Neural cell (in vitro differentiated cells): ENCODE results near the gene SOCS7. TPM values are rescaled to one million over a fixed set of nuclear protein-coding genes. Genes with fewer than 3 reads are reported as not detected.

ENCODE experiments used
- H2AFZ ChIP-seq: fragments of 200-600, 300-800 bp; sonication (generic), shearing (Covaris generic); 2 replicates; pipeline ENCODE4 v1.6.0; 2014; ENCODE audit warnings: low read depth, mild to moderate bottlenecking, antibody characterized with exemption, low read length, moderate library complexity
- H3F3A ChIP-seq: fragments of 200-600 bp; shearing (Covaris generic); 2 replicates; pipeline ENCODE4 v1.6.1; 2016; ENCODE audit warnings: mild to moderate bottlenecking, moderate library complexity, mixed read lengths, antibody characterized with exemption, low read length; ENCODE audit not compliant: insufficient read depth, poor library complexity, severe bottlenecking
- H3K27ac ChIP-seq: fragments of 200-600, 300-800 bp; sonication (generic), shearing (Covaris generic); 2 replicates; pipeline ENCODE4 v1.5.1; 2014; ENCODE audit warnings: mild to moderate bottlenecking, low read length, moderate library complexity
- H3K27me3 ChIP-seq: fragments of 300-800, 200-600 bp; sonication (generic), shearing (Covaris generic); 2 replicates; pipeline ENCODE4 v1.6.0; 2014; ENCODE audit warnings: mild to moderate bottlenecking, low read depth, low read length, moderate library complexity; ENCODE audit not compliant: insufficient read depth
- H3K36me3 ChIP-seq: fragments of 300-800, 200-600 bp; sonication (generic), shearing (Covaris generic); 2 replicates; pipeline ENCODE4 v1.5.1; 2014; ENCODE audit warnings: mild to moderate bottlenecking, antibody characterized with exemption, low read length, moderate library complexity; ENCODE audit not compliant: insufficient read depth
- H3K4me2 ChIP-seq: fragments of 300-800, 200-600 bp; sonication (generic), shearing (Covaris generic); 2 replicates; pipeline ENCODE4 v1.6.0; 2014; ENCODE audit warnings: mild to moderate bottlenecking, low read length
- H3K4me3 ChIP-seq: fragments of 300-800, 200-600 bp; sonication (generic), shearing (Covaris generic); 2 replicates; pipeline ENCODE4 v1.5.1; 2014; ENCODE audit warnings: mild to moderate bottlenecking, low read length, moderate library complexity
- H3K79me2 ChIP-seq: fragments of 200-600 bp; shearing (Covaris generic); replicated peaks from 2 replicates; pipeline ENCODE4 v1.6.0; 2014; ENCODE audit warnings: mild to moderate bottlenecking, low read length, moderate library complexity; ENCODE audit not compliant: insufficient read depth
- H3K9ac ChIP-seq: fragments of 300-800, 200-600 bp; sonication (generic), shearing (Covaris generic); 2 replicates; pipeline ENCODE4 v1.6.1; 2016; ENCODE audit warnings: mild to moderate bottlenecking, low read length, mixed read lengths
- H3K9me2 ChIP-seq: fragments of 200-600 bp; shearing (Covaris generic); 2 replicates; pipeline ENCODE4 v1.6.1; 2016; ENCODE audit warnings: mild to moderate bottlenecking, low read length, mixed read lengths; ENCODE audit not compliant: insufficient read depth
- H3K9me3 ChIP-seq: fragments of 200-600, 300-800 bp; sonication (generic), shearing (Covaris generic); 2 replicates; pipeline ENCODE4 v1.6.1; 2016; ENCODE audit warnings: mild to moderate bottlenecking, mixed run types, low read length, moderate library complexity, mixed read lengths
- H4K20me1 ChIP-seq: fragments of 200-600 bp; shearing (Covaris generic); 2 replicates; pipeline ENCODE4 v1.6.1; 2016; ENCODE audit warnings: mild to moderate bottlenecking, mixed run types; ENCODE audit not compliant: insufficient read depth
- CTCF ChIP-seq: fragments of 450-650 bp; IDR thresholded peaks from 2 replicates; pipeline ENCODE4 v1.5.1; 2014; ENCODE audit warnings: antibody characterized with exemption, mild to moderate bottlenecking, moderate library complexity; ENCODE audit not compliant: poor library complexity, severe bottlenecking
- EP300 ChIP-seq: fragments of 450-650 bp; conservative IDR thresholded peaks from 2 replicates; pipeline ENCODE4 v1.6.1; 2014; ENCODE audit warnings: antibody characterized with exemption, mild to moderate bottlenecking, moderate library complexity; ENCODE audit not compliant: poor library complexity, severe bottlenecking
- EZH2 ChIP-seq: fragments of 200-600, 300-800 bp; shearing (Covaris generic), sonication (generic); IDR thresholded peaks from 2 replicates; pipeline ENCODE4 v1.6.1; 2014; ENCODE audit warnings: antibody characterized with exemption, low read length, borderline replicate concordance, mild to moderate bottlenecking; ENCODE audit not compliant: insufficient read depth, poor library complexity, severe bottlenecking
- MXI1 ChIP-seq: fragments of 450-650 bp; conservative IDR thresholded peaks from 2 replicates; pipeline ENCODE4 v1.6.1; 2014; ENCODE audit warnings: antibody characterized with exemption, mild to moderate bottlenecking; ENCODE audit not compliant: poor library complexity, severe bottlenecking
- POLR2AphosphoS5 ChIP-seq: IDR thresholded peaks from 2 replicates; pipeline ENCODE4 v1.6.1; 2012
- RAD21 ChIP-seq: fragments of 450-650 bp; conservative IDR thresholded peaks from 2 replicates; pipeline ENCODE4 v1.6.1; 2014; ENCODE audit warnings: antibody characterized with exemption, mild to moderate bottlenecking, moderate library complexity
- REST ChIP-seq: IDR thresholded peaks from 2 replicates; pipeline ENCODE4 v1.6.1; 2012; ENCODE audit warnings: borderline replicate concordance
- SMC3 ChIP-seq: fragments of 450-650 bp; conservative IDR thresholded peaks from 2 replicates; pipeline ENCODE4 v1.6.1; 2014; ENCODE audit warnings: antibody characterized with exemption, mild to moderate bottlenecking, moderate library complexity; ENCODE audit not compliant: poor library complexity
- TAF1 ChIP-seq: IDR thresholded peaks from 2 replicates; pipeline ENCODE4 v1.6.1; 2012; ENCODE audit warnings: low read depth
- polyA plus RNA-seq: library from polyadenylated mRNA; depleted of rRNA; stranded (reverse); fragments of >200 nt; gene quantifications from 2 replicates; pipeline ENCODE4 v1.2.3, GENCODE V29; 2014

The SOCS7 gene
- polyA plus RNA-seq, 1 donor from 2014 or later, result 23.7 TPM

- H2AFZ ChIP-seq, result no peak overlapping the region
- H3K9ac ChIP-seq, result no peak overlapping the region
- H3K4me2 ChIP-seq, result no peak overlapping the region
- TF ChIP-seq RAD21 (no peak), POLR2AphosphoS5 (no peak), REST (no peak), CTCF (no peak), MXI1 (no peak), EP300 (no peak), EZH2 (no peak), SMC3 (no peak), TAF1 (no peak)
- no peak overlapping the region for H3K27ac ChIP-seq
- no peaks in the 10 kb centered on the region for H4K20me1 ChIP-seq
- H3F3A ChIP-seq, result no peaks in the 10 kb centered on the region
- no peaks in the 10 kb centered on the region for H3K36me3 ChIP-seq
- H3K79me2 ChIP-seq, result no peaks in the 10 kb centered on the region
- H3K9me2 ChIP-seq, result no peaks in the 10 kb centered on the region
- no peaks in the 10 kb centered on the region for H3K27me3 ChIP-seq
- H3K4me3 ChIP-seq, result no peak overlapping the region
- no peaks in the 10 kb centered on the region for H3K9me3 ChIP-seq
Measured at GRCh38 chr17:38434178-38434665, 82.6 kb downstream of the SOCS7 start.

DNA sequence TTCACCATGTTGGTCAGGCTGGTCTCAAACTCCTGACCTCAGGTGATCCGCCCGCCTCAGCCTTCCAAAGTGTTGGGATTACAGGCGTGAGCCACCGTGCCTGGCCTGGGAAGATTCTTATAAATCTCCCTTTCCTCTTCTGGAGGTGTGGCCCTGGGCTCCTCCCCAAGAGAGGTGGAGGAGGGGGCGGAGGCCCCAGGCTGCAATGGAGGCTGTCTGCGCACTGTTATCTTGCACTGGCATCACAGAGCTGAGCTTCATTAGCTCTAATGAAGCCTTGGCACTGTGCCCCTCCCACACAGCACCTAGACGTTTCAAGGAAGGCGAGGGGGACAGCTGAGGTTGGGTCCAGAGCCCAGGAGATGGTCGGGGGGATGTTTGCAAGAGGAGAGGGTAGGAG is 84.2 kb downstream of the SOCS7 start:
- Histone ChIP-seq H3K36me3 (no peaks in the 10 kb centered on the region), H3K4me3 (no peak overlapping the region), H3K9me2 (no peaks in the 10 kb centered on the region), H3K9me3 (no peaks in the 10 kb centered on the region), H3K4me2 (no peak overlapping the region), H2AFZ (no peak overlapping the region), H3F3A (no peaks in the 10 kb centered on the region), H3K27me3 (no peaks in the 10 kb centered on the region), H3K79me2 (no peaks in the 10 kb centered on the region), H4K20me1 (no peaks in the 10 kb centered on the region), H3K27ac (no peak overlapping the region), H3K9ac (no peak overlapping the region)
- TF ChIP-seq POLR2AphosphoS5, result no peak
- no peak for TF ChIP-seq REST
- TF ChIP-seq RAD21, result no peak
- TF ChIP-seq EP300, result no peak
- TF ChIP-seq EZH2, result no peak
- TF ChIP-seq MXI1, result no peak
- no peak for TF ChIP-seq SMC3
- TF ChIP-seq TAF1, result no peak
